HG02678 (cell line): ENCODE measurements around the gene PRKN.
"Not testable (repeated sequence)": the region's sequence is repeated elsewhere in the genome, so short reads cannot be mapped to it uniquely, and the experiment has no call there.

Source experiments
- ATAC-seq: cut with Tn5 transposase; IDR thresholded peaks from one replicate; pipeline ENCODE4 v1.9.1; 2021; ENCODE audit warnings: mild to moderate bottlenecking, moderate library complexity; ENCODE audit not compliant: unreplicated experiment

Gene PRKN

GRCh38 chr6:161313940-161314509 lies 1413.5 kb downstream of the PRKN start:
- no peak for ATAC-seq

DNA sequence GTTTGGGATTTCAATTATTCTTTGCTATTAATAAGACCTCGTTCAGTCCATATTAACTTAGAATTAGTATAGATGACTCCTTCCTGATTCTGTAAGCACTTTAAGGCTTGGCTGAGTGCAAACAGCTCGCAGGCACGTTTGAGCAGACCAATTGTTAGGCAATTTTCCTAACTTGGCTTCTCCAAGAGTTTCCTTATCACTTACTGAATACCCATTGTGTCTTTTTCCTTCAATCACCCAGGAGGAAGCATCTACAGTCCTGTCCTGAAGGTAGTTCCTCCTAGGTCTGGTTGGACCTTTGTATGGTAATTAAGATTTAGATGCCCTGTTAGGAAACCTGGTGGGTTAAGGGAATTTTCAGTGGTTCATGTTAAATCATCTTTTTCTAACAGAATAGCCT lies 1414.1 kb downstream of the PRKN start:
- ATAC-seq, result not testable (repeated sequence)

GRCh38 chr6:161309774-161310173 lies 1417.8 kb downstream of the PRKN start:
- not testable (repeated sequence) for ATAC-seq

DNA sequence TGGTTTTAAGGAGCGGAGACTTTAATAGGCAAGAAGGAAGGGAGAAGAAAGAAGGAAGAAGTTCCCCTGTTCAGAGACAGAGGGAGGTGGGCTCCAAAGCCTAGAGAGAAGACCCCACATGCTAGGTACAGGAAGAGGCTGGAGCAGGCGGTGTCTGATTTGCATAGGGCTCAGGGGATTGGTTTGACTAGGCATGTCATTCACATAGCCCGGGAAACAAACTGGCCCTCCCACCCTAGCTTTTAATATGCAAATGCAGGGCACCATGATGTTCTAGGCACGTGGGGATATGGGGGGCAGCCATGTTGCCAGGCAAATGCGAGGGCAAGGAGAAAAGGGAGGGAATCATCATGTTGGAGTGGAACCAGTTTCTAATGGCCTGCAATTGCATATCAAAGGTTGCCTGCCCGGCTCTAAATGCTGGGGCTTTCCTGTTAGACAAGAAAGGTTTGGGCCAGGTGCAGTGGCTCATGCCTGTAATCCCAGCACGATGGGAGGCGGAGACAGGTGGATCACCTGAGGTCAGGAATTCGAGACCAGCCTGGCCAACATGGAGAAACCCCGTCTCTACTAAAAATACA lies 1419.4 kb downstream of the PRKN start:
- no peak for ATAC-seq

GRCh38 chr6:161305860-161306259 lies 1421.7 kb downstream of the PRKN start:
- no peak for ATAC-seq

DNA sequence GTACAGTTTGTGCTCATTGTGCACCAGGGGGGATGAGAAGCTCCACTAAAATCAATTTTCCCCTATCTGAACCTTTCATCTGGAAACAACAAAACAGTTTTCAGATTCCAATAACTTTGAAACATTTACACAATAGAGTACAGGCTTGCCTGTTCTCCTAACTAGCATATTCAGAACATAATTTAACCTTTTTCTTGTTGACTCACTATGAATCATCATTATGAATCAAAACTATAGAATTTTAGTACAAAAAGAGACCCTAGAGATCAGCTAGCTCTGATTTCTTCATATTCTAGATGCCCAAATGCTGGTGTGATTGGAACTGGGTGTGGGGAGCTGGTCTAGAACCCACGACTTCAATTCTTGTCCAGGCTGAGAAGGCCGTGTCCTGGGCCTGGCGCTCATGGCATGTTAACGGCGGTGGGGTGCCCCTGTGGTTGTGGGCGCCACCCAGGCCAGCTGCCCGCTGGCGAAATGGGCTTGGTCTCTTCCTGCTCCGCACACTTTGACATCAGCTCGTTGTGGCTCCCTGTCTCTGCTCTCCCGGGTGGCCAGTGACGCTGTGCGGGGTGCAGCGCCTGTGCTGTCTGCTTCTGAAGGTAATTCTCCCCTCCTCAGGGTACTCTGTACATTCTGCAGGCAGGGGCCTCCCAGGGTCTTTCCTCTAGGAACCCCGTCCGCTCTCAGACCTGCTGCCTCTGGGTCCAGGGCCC lies 1423.8 kb downstream of the PRKN start:
- ATAC-seq, result no peak

DNA sequence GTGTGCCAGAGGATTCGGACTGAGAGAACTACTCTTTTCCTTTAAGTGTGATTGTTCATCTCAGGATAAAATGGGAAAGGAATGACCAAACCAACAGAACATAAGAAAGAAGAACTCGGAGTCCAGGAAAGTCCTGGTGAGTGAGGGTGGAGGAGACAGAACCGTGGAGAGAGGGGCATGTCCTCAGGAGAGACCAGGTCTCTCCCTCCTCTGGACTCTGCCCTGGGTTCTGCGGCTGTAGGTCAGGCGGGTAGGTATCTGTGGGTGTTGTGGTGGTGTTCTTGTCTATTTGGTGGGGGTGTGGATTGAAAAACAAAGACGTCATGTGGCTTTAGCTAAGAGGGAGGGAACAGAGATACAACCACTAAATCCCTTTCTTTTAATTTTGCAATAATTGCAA lies 1424.6 kb downstream of the PRKN start:
- ATAC-seq, result no peak

DNA sequence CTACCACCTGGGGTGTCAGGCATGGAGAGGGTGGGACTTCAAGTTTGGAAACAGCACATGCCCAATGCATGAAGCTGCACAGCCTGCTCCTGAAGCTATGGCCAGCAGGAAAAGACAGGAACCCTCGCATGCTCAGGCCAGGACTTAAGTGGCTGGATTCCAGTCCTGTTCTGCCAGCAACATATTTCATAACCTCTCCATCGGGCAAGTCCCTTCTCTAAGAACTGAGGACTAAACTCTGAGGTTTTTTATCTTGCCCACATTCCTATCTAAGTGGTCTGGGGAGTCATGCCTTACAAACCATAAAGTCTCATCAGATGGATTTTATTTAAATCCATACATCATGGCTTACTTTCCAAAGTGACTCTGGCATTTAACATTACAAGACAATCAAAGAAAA lies 1426.2 kb downstream of the PRKN start:
- no peak for ATAC-seq

DNA sequence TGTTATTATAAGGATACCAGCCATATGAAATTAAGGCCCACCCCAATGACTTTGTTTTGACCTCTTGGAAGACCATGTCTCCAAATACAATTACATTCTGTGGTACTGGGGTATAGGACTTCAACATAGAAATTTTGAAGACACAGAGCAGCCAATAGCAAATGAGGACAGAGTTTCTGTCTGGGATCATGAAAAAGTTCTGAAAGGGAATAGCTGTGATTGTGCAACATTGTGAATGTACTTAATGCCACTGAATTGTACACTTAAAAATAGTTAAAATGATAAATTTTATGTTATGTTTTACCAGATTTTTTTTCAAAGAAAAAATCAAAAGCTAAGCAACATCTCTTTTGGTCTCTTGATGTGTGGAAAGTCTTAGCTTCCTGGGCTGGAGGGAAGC lies 1426.7 kb downstream of the PRKN start:
- ATAC-seq, result no peak

GRCh38 chr6:161299726-161300125 lies 1427.8 kb downstream of the PRKN start:
- no peak for ATAC-seq
